ENCODE measurements around the gene FCRLB. TPM values are rescaled to one million over a fixed set of nuclear protein-coding genes. Genes with fewer than 3 reads are reported as not detected.
"Not testable (repeated sequence)": the region's sequence is repeated elsewhere in the genome, so short reads cannot be mapped to it uniquely, and the experiment has no call there.

Gene FCRLB
- total RNA-seq, 1 donor from 2014 or later, result not detected

- H3K36me3 Mint-ChIP-seq (ENCODE audit: low read depth), result not testable (repeated sequence)
- intact Hi-C loops (cut with micrococcal nuclease), result loop anchor here (5.0 kb wide), 2 partner anchors 793 to 1553 kb away; partner anchors contain the start of genes NUF2 and UAP1
Observed at GRCh38 chr1:161769673-161770045, 48.3 kb downstream of the FCRLB start.

GRCh38 chr1:161770250-161770649, 48.9 kb downstream of the FCRLB start:
- peaks cover 35% of the 10 kb centered on the region for H3K4me1 Mint-ChIP-seq (ENCODE audit: low read depth)
- H3K27me3 Mint-ChIP-seq (ENCODE audit: insufficient read depth), result no peaks in the 10 kb centered on the region
- no peak overlapping the region for H3K4me3 Mint-ChIP-seq
- no peak overlapping the region for H3K27ac Mint-ChIP-seq
- DNase-seq (ENCODE audit: low spot score), result no peak
- H3K9me3 Mint-ChIP-seq, result no peaks in the 10 kb centered on the region
- peaks cover 2% of the 10 kb centered on the region for H3K36me3 Mint-ChIP-seq (ENCODE audit: low read depth)
- intact Hi-C loops (cut with micrococcal nuclease), result no loop called here

More at GRCh38 chr1:161769673-161770045, 48.3 kb downstream of the FCRLB start:
- not testable (repeated sequence) for H3K9me3 Mint-ChIP-seq; H3K4me3 Mint-ChIP-seq; DNase-seq (ENCODE audit: low spot score); H3K27ac Mint-ChIP-seq; H3K27me3 Mint-ChIP-seq (ENCODE audit: insufficient read depth)
- H3K4me1 Mint-ChIP-seq (ENCODE audit: low read depth), result peaks cover 35% of the 10 kb centered on the region

- peaks cover 2% of the 10 kb centered on the region for H3K36me3 Mint-ChIP-seq (ENCODE audit: low read depth)
- H3K4me3 Mint-ChIP-seq, result no peak overlapping the region
- H3K4me1 Mint-ChIP-seq (ENCODE audit: low read depth), result peaks cover 34% of the 10 kb centered on the region
- no peaks in the 10 kb centered on the region for H3K9me3 Mint-ChIP-seq
- H3K27ac Mint-ChIP-seq, result no peak overlapping the region
- no peaks in the 10 kb centered on the region for H3K27me3 Mint-ChIP-seq (ENCODE audit: insufficient read depth)
- DNase-seq (ENCODE audit: low spot score), result no peak
- intact Hi-C loops (cut with micrococcal nuclease), result no loop called here
Observed at GRCh38 chr1:161771161-161771560, 49.8 kb downstream of the FCRLB start.

GRCh38 chr1:161771973-161772372, 50.6 kb downstream of the FCRLB start:
- Mint-ChIP-seq H3K36me3 (ENCODE audit: low read depth) (peaks cover 2% of the 10 kb centered on the region), H3K4me3 (no peak overlapping the region), H3K9me3 (no peaks in the 10 kb centered on the region), H3K27me3 (ENCODE audit: insufficient read depth) (no peaks in the 10 kb centered on the region), H3K4me1 (ENCODE audit: low read depth) (peaks cover 25% of the 10 kb centered on the region), H3K27ac (no peak overlapping the region)
- no peak for DNase-seq (ENCODE audit: low spot score)
- intact Hi-C loops (cut with micrococcal nuclease), result no loop called here

GRCh38 chr1:161772397-161772796, 51.1 kb downstream of the FCRLB start:
- no peak overlapping the region for H3K4me3 Mint-ChIP-seq
- no peak for DNase-seq (ENCODE audit: low spot score)
- peaks cover 21% of the 10 kb centered on the region for H3K4me1 Mint-ChIP-seq (ENCODE audit: low read depth)
- H3K27me3 Mint-ChIP-seq (ENCODE audit: insufficient read depth), result no peaks in the 10 kb centered on the region
- H3K9me3 Mint-ChIP-seq, result no peaks in the 10 kb centered on the region
- H3K27ac Mint-ChIP-seq, result no peak overlapping the region
- intact Hi-C loops (cut with micrococcal nuclease), result no loop called here
- peaks cover 2% of the 10 kb centered on the region for H3K36me3 Mint-ChIP-seq (ENCODE audit: low read depth)

- no peak for DNase-seq (ENCODE audit: low spot score)
- H3K4me3 Mint-ChIP-seq, result no peak overlapping the region
- H3K4me1 Mint-ChIP-seq (ENCODE audit: low read depth), result peaks cover 15% of the 10 kb centered on the region
- intact Hi-C loops (cut with micrococcal nuclease), result no loop called here
- peaks cover 2% of the 10 kb centered on the region for H3K36me3 Mint-ChIP-seq (ENCODE audit: low read depth)
- H3K27ac Mint-ChIP-seq, result no peak overlapping the region
- H3K9me3 Mint-ChIP-seq, result no peaks in the 10 kb centered on the region
- no peaks in the 10 kb centered on the region for H3K27me3 Mint-ChIP-seq (ENCODE audit: insufficient read depth)
Observed at GRCh38 chr1:161773791-161774190, 52.4 kb downstream of the FCRLB start.

- peaks cover 7% of the 10 kb centered on the region for H3K4me1 Mint-ChIP-seq (ENCODE audit: low read depth)
- H3K4me3 Mint-ChIP-seq, result no peak overlapping the region
- peaks cover 4% of the 10 kb centered on the region for H3K36me3 Mint-ChIP-seq (ENCODE audit: low read depth)
Observed at GRCh38 chr1:161777261-161777660, 55.9 kb downstream of the FCRLB start.

More at GRCh38 chr1:161777261-161777660, 55.9 kb downstream of the FCRLB start:
- no peaks in the 10 kb centered on the region for H3K9me3 Mint-ChIP-seq
- H3K27ac Mint-ChIP-seq, result no peak overlapping the region
- intact Hi-C loops (cut with micrococcal nuclease), result no loop called here
- no peak for DNase-seq (ENCODE audit: low spot score)
- no peaks in the 10 kb centered on the region for H3K27me3 Mint-ChIP-seq (ENCODE audit: insufficient read depth)

Other genes with a start within 250 kb of the FCRLB start
- not detected in 2 replicates for gene FCGR2A, start 216.1 kb upstream of the FCRLB start, total RNA-seq
- gene HSPA6, start 197.0 kb upstream of the FCRLB start, total RNA-seq, result 0.59 and 0.99 TPM in 2 replicates
- gene FCGR3A, start 171.7 kb upstream of the FCRLB start, total RNA-seq, result not detected in 2 replicates
- not detected in 2 replicates for gene FCGR3B, start 90.4 kb upstream of the FCRLB start, total RNA-seq
- not detected in 2 replicates for gene FCGR2B, start 58.4 kb upstream of the FCRLB start, total RNA-seq
- gene FCRLA, start 14.3 kb upstream of the FCRLB start, total RNA-seq, result not detected in 2 replicates
- gene DUSP12, start 28.2 kb downstream of the FCRLB start, total RNA-seq, result 34.1 and 36.0 TPM in 2 replicates
- 23.9 and 25.5 TPM in 2 replicates for gene ATF6, start 44.8 kb downstream of the FCRLB start, total RNA-seq